GM21447 (cell line): Measurements from ENCODE around the gene IRX6.

Experiments used
- ATAC-seq: cut with Tn5 transposase; IDR thresholded peaks from one replicate; pipeline ENCODE4 v1.9.1; 2021; ENCODE audit not compliant: unreplicated experiment

IRX6 gene

GRCh38 chr16:55364811-55365210, 40.8 kb downstream of the IRX6 start:
- ATAC-seq, result no peak

GRCh38 chr16:55367301-55367811, 43.4 kb downstream of the IRX6 start:
- no peak for ATAC-seq

GRCh38 chr16:55367866-55368603, 44.0 kb downstream of the IRX6 start:
- no peak for ATAC-seq

- ATAC-seq, result no peak
Observed at GRCh38 chr16:55369151-55369550, 45.1 kb downstream of the IRX6 start.

GRCh38 chr16:55370762-55371482, 46.9 kb downstream of the IRX6 start:
- ATAC-seq, result no peak

GRCh38 chr16:55372792-55373488, 48.9 kb downstream of the IRX6 start:
- ATAC-seq, result no peak

GRCh38 chr16:55373489-55373832, 49.5 kb downstream of the IRX6 start:
- ATAC-seq, result no peak

GRCh38 chr16:55376045-55376444, 52.0 kb downstream of the IRX6 start:
- ATAC-seq, result no peak

- no peak for ATAC-seq
Observed at GRCh38 chr16:55376567-55377167, 52.7 kb downstream of the IRX6 start.

- no peak for ATAC-seq
Observed at GRCh38 chr16:55377840-55378239, 53.8 kb downstream of the IRX6 start.

GRCh38 chr16:55378616-55379015, 54.6 kb downstream of the IRX6 start:
- ATAC-seq, result no peak

- ATAC-seq, result no peak
Observed at GRCh38 chr16:55379371-55379770, 55.4 kb downstream of the IRX6 start.

- ATAC-seq, result no peak
Observed at GRCh38 chr16:55379876-55380390, 55.9 kb downstream of the IRX6 start.
